Daoy (cell line): ENCODE data around the gene TXLNB. TPM values are rescaled to one million over a fixed set of nuclear protein-coding genes. Genes with fewer than 3 reads are reported as not detected.
"Not testable (repeated sequence)": the region's sequence is repeated elsewhere in the genome, so short reads cannot be mapped to it uniquely, and the experiment has no call there.

ENCODE experiments used
- DNase-seq: peaks from one replicate; pipeline ENCODE4 v3.0.0-alpha.2; 2015; ENCODE audit warnings: low read depth
- total RNA-seq: library from RNA; depleted of rRNA; stranded (reverse); fragments of >200 nt; shearing (Covaris generic); gene quantifications from 2 replicates; pipeline ENCODE4 v1.2.3, GENCODE V29; 2014; rRNA removed

TXLNB gene
- total RNA-seq, 1 experiment from 2014 or later, result 0.11 TPM

DNA sequence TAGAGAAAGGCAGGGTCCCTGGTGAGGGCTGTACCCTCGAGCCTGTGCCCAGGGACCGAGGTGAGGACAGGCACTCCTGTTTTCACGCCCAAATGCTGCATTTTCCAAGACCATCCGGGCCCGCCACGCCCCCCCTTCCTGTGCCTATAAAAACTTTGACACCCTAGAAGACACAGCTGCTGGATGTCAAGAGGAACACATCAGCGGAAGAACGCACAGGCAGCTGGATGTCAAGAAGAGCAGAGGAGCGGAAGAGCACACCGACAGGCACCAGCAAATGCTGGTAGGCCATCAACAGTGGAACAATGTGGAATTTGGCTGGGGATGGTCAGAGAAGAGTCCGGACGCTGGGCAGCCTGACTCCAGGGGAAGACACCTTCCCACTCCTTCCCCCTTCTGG lies 56.1 kb downstream of the TXLNB start:
- no peak for DNase-seq

DNA sequence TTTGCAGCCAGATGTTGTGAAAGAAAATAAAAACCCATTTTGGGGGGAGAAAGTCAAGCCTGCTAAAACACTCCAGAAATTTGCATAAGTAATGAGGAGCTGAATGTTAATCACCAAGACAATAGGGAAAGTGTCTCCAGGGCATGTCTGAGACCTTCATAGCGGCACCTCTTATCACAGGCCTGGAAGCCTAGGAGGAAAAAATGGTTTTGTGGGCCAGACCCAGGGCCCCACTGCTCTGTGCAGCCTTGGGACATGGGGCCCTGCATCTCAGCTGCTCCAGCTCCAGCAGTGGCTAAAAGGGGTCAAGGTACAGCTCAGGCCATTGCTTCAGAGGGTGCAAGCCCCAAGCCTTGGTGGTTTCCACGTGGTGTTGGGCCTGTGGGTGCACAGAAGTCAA lies 57.6 kb downstream of the TXLNB start:
- DNase-seq, result not testable (repeated sequence)

DNA sequence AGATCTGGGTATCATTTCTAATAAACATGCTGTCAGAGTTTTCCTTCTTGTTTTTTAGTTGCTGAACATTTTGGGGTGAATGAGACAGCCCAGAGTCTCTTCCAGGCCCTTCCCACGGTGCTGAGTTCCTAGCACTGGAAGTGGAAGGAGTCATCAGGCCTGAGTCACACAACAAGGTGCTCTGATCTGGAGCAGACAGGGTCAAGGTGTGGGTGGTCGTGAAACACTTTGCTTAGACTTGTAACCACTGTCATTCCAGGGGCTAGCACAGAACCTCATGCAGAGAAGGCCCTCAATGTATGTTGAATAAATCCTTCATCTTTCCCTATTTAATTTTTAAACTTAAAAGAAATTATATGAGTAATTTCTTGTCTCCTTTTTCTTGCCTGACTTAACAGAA lies 60.6 kb downstream of the TXLNB start:
- DNase-seq, result no peak

DNA sequence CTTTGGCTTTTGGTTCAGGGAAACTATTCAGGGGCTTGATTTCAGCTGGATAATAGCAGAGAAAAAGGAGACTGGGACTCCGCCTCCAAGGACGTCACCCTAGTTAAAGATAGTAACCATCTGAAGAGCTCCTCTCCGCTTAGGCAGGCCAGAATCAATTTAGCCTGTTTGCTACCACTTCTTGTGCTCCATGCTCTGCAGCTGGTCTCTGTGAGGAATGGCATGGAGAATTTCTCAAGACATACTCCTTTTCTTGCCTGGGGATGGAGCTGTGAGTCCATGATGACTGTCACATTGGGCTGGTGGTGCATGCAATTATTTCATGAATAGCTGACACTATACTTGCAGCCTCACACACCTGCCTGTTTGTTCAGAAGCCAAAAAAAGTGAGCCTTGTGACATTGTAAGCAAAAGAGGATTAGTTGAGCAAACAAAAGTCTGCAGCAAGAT lies 61.4 kb downstream of the TXLNB start:
- no peak for DNase-seq

DNA sequence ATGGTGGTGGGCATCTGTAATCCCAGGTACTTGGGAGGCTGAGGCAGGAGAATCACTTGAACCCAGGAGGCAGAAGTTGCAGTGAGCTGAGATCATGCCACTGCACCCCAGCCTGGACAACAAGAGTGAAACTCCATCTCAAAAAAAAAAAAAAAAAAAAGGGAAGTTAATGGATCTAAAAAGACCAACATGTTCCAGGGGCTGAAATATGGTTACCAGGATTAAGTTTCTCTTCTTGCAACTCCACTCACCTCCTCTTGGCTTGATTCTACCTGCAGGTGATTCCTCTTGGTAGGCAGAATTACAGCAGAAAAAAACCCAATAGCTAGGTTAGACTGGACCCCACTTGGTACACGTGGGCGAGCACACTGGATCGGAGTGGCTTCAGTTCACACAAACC lies 63.4 kb downstream of the TXLNB start:
- DNase-seq, result not testable (repeated sequence)

DNA sequence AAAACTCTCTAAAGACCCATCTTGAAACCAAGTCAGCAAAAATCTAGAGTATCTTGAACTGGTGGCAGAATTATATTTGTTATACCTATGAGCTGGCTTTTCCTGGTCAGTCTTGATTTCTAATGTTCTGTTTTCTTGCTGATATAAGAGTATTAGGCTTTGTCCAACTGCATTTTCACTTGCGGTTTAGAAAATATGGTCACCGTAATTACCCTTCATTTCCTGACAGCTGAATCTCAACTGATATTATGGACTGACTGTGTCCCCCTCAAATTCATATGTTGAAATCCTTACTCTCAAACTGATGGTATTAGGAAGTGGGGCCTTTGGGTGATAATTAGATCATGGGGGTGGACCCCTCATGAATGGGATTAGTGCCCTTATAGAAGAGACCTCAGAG lies 72.1 kb downstream of the TXLNB start:
- DNase-seq, result no peak

DNA sequence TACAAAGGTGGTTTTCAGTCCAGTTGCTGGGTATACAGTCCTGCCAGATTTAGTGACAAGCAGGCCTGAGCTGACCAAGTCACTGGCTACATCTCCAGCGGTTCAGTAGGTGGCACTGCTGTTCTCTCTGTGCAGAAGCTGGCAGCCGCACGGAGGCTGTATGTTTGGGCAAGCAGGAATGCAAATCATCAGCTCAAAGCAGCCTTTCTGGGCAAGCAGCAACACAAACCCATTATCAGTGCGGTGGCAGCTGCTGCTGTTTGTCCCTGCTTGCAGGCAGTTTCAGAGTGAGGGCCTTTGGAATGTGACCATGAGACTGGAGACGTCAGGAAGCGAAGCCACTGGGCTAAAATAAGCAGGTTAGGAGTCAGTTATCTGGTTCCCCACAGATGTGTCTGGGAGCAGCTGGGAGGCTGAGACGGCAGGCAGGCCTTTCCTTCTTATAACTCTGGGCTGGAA lies 72.5 kb downstream of the TXLNB start:
- peak; percentile 80 for DNase-seq

DNA sequence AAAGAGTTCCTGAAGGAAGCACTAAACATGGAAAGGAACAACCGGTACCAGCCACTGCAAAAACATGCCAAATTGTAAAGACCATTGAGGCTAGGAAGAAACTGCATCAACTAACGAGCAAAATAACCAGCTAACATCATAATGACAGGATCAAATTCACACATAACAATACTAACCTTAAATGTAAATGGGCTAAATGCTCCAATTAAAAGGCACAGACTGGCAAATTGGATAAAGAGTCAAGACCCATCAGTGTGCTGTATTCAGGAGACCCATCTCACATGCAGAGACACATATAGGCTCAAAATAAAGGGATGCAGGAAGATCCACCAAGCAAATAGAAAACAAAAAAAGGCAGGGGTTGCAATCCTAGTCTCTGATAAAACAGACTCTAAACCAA lies 79.3 kb downstream of the TXLNB start:
- DNase-seq, result not testable (repeated sequence)

DNA sequence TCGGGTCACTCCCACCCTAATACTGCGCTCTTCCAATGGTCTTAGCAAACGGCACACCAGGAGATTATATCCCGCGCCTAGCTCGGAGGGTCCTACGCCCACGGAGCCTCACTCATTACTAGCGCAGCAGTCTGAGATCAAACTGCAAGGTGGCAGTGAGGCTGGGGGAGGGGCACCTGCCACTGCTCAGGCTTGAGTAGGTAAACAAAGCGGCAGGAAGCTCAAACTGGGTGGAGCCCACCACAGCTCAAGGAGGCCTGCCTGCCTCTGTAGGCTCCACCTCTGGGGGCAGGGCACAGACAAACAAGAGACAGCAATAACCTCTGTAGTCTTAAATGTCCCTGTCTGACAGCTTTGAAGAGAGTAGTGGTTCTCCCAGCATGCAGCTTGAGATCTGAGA lies 81.0 kb downstream of the TXLNB start:
- DNase-seq, result not testable (repeated sequence)

DNA sequence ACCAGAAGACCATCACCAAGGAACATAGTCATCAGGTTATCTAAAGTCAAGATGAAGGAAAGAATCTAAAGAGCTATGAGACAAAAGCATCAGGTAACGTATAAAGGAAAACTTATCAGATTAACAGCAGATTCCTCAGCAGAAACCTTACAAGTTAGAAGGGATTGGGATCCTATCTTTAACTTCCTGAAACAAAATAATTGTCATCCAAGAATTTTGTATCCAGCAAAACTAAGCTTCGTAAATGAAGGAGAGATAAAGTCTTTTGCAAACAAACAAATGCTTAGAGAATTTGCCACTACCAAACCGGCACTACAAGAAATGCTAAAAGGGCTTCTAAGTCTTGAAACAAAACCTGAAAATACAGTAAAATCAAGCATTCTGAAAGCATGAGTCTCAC lies 86.0 kb downstream of the TXLNB start:
- no peak for DNase-seq

DNA sequence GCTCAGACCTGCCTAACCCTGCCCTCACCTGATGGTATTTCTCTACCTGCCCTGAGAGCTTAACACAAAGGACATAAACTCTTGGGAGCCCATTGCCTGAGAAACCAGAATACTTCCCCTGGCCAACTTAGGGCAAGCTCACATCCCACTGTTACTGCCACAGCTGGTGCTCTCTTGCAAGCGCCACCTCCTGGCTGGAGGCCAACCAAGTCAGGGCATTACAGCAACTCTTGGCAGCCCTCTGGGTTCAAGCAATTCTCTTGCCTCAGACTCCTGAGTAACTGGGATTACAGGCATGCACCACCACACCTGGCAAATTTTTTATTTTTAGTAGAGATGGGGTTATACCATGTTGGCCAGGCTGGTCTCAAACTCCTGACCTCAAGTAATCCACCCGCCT lies 86.8 kb downstream of the TXLNB start:
- DNase-seq, result no peak

DNA sequence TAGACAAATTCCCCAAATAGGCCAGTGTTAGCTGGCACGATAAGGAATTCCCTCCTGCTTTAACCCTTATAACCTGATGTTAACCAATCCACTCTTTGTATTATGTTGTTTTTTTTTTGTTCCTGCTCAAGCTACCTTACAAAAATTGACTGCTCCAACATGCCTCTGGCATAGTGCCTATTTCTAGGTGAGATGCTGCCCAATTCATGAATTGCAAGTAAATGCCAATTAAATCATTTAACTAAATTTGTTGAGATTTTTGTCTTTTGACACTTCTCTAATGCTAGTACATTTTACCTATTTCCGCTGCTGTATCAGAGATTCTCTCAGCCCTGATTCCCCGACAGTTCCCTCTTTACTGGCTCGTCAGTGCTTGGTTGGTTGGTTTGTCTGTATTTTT lies 90.4 kb downstream of the TXLNB start:
- DNase-seq, result no peak

DNA sequence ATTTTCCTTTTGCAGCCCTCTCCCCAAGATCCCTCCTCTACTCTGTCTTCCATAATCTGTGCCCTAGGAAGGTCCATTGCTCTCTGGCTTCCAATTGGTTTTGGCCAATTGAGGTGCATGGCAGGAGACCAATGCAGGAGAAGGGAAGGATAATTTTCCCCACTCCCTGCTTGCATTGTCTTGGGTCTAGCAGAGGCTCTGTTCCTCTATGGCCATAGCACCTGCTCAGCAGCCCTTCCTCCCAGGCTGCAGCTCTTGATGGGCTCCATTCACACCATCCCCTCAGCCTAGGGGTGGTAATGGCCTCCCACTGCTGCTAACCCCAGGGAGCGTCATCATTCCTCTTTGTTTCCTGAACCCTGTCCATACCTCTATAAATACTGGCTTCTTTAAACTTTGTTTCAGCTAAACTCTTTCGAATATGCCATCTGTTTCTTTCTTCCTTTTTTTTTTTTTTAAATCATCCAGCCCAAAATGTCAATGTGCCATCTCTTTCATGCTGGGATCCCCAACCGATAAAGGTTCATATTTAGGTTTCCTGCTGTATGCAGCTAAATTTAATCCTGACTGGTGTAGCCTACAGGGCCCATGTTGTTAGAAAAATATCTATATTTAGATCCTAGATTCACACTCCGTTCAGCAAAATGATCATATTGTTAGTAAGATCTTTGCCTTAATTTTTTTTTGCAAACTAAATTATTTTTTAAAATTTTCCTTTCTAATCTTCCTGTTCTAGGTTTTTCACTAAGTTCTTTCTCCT lies 93.1 kb downstream of the TXLNB start:
- DNase-seq, result no peak

DNA sequence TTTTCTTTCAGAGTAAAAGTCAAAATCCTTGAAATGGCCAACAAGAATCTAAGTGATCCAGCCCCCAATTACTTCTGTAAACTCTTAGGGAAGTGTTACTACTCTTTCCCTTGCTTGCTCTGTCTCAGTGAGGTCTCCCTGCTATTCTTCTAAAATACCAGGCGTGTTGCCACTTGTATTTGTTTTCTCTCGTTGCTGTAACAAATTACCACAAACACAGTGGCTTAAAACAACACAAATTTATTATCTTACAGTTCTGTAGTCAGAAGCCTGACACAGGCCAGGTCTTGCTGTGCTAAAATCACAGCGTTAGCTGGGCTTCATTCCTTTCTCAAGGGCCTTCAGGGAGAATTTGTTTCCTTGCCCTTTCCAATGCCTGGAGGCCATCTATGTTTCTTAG lies 97.1 kb downstream of the TXLNB start:
- no peak for DNase-seq

Other genes with a start within 250 kb of the TXLNB start
- gene HECA, start 156.9 kb downstream of the TXLNB start, total RNA-seq, result 11.8 and 15.7 TPM in 2 replicates
- 19.3 and 19.5 TPM in 2 replicates for gene CITED2, start 82.7 kb upstream of the TXLNB start, total RNA-seq